Measurements from ENCODE around the gene COL23A1.
"Not testable (repeated sequence)": the region's sequence is repeated elsewhere in the genome, so short reads cannot be mapped to it uniquely, and the experiment has no call there.

Gene COL23A1

GRCh38 chr5:178313316-178313715 lies 276.9 kb downstream of the COL23A1 start:
- DNase-seq: no peak

DNA sequence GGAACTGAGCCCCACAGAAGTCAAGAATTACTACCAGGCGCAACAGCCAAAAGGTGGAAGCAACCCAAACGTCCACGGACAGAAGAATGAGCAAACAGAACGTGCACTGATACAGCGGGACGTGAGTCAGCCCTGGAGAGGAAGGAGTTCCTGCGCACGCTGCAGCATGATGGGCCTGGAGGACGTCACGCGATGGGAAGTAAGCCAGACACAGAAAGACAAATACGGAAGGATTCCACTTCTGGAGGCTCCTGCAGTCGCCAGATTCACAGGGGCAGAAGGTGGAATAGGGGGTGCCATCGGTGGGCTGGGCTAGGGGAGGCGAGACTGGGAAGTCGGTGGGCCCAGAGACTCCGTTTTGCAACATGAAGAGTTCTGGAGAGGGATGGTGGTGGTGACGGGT lies 277.3 kb downstream of the COL23A1 start:
- no peak for DNase-seq

DNA sequence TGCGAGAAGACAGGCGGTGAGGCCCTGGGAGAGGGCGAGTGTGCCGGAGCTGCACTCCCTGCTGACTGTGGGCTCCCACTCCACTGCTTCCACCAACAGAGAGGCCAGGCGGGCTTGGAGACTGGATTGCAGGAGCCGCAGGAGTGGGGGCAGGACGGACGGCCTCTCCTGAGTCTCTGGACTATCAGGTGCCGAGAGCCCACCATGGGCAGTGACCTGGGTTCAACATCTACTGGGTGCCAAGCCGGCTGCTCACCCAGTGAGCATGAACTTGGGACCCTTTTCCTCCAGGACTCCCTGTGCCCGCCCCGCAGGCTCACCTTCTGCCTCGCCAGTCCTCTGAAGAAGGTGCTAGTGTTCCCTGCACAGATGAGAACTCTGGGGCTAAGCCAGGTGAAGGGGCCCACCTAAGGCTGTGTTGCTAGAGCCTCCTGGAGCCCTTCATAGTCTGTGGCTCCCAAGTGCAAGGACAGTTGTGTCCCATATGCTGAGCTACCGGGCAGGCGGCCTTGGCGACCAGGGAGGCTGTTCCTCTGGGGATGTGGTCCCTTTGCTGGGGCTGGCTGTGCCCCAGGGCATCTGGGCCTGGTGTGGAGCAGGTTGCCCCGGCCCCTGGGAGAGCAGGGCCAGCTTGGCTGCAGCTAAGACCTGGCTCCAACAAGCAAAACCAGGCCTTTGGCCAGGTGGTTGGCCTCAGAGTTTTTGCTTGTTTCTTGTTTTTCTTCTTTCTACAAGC lies 279.9 kb downstream of the COL23A1 start:
- DNase-seq: no peak

- no peak for DNase-seq
Measured at GRCh38 chr5:178309271-178310013, 280.8 kb downstream of the COL23A1 start.

DNA sequence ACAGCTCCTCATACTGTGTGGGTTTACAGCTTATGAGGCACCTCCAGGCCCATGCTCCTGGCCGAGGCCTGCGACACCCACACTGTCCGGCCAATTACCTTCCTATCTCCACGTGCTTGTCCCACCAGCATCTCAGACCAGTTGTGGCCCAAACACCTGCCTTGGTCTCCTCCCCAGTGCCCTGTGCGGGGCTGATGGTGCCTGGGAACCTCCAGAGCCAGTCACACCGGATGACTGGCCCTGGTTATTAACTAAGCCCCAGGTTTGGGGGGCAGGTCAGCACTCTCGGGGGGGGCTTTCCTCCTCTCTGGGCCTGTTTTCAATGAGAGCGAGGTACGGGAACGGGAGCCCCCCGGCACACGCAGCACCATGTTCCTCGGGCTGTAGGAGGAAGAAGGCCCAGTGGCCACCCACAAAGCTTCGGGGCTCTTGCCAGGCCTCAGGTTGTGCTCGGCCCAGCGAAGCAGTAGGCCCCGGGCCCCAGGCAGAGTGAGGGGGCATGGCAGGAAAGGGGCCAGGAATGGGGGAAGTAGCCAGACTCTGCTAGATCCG lies 281.6 kb downstream of the COL23A1 start:
- DNase-seq: no peak

- no peak for DNase-seq
Measured at GRCh38 chr5:178307267-178308045, 282.7 kb downstream of the COL23A1 start.

- no peak for DNase-seq
Measured at GRCh38 chr5:178306430-178307225, 283.6 kb downstream of the COL23A1 start.

GRCh38 chr5:178305801-178306200 lies 284.4 kb downstream of the COL23A1 start:
- no peak for DNase-seq

- DNase-seq: no peak
Measured at GRCh38 chr5:178304761-178305645, 285.2 kb downstream of the COL23A1 start.

DNA sequence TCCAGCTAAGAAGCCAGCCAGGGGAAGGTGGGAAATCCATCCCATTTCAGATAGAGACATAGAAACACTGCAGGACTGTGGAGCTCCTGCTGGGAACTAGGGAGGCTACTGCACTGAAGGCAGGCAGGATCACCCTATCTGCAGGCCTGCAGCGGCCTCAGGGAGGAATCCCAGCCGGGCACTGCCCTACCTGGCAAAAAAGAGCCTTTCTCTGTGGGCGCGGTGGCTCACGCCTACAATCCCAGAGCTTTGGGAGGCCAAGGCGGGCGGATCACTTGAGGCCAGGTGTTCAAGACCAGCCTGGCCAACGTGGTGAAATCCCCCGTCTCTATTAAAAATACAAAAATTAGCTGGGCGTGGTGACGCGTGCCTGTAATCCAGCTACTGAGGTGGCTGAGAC lies 286.2 kb downstream of the COL23A1 start:
- no peak for DNase-seq

- DNase-seq: not testable (repeated sequence)
Measured at GRCh38 chr5:178302321-178302720, 287.9 kb downstream of the COL23A1 start.

GRCh38 chr5:178301641-178302040 lies 288.6 kb downstream of the COL23A1 start:
- DNase-seq: no peak

- DNase-seq: no peak
Measured at GRCh38 chr5:178298283-178298807, 291.8 kb downstream of the COL23A1 start.

DNA sequence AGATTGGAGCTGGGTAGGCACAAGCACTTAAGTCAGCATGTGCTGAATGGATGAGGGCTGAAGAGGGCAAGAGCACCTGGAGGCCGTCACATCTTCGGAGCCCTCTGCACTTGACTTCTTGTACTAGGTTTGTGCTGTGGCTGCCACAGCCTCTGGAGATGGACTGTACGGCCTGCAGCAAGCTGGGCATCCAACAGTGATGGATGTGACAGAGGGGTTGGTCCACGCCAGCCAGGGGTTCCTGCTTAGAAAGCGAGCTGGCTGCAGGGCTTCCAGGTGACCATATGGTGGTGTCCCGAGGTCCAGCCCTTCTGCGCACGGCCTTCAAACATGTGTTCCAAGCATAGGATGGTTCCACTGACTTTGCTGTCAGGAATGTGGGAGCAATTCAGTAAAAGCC lies 292.4 kb downstream of the COL23A1 start:
- no peak for DNase-seq

- DNase-seq: no peak
Measured at GRCh38 chr5:178296066-178296465, 294.1 kb downstream of the COL23A1 start.

GRCh38 chr5:178295589-178295988 lies 294.6 kb downstream of the COL23A1 start:
- DNase-seq: no peak

DNA sequence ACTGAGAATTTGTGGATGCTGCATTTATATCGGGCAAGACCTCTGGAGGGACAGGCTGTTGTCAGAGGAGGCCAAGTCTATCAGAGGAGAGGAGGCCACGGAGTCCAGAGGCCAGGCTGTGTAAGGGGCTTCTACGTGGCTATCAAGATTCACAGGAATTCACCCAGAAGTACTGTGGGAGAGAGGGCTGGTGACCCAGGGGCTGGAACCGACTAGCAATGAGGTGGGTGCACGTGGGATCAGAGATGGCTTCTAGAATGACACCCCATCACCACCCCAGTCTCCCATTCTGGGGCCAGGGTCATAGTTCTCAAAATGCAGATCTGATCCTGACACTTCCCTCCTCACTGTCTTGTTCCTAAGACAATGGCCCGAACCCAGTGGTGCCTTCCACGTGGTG lies 296.4 kb downstream of the COL23A1 start:
- DNase-seq: no peak

DNA sequence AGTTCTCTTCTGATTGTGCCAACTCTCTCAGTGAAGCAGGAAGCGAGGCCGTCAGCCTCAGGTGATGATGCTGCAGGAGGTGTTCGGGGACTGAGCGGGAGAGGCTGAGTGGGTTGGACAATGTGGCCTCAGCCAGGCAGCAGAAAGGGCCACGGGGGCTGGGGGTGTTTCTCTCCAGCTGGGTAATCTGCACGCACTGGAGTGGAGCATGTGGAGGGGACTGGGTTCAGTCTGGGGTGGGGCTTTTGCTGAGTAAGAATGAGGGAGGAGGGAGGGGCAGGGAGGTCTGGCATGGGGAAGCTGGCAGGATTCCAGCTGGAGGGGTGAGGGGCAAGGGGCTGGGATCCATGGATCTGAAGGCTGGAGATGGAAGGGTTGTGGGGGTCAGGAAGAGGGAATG lies 296.8 kb downstream of the COL23A1 start:
- no peak for DNase-seq

DNA sequence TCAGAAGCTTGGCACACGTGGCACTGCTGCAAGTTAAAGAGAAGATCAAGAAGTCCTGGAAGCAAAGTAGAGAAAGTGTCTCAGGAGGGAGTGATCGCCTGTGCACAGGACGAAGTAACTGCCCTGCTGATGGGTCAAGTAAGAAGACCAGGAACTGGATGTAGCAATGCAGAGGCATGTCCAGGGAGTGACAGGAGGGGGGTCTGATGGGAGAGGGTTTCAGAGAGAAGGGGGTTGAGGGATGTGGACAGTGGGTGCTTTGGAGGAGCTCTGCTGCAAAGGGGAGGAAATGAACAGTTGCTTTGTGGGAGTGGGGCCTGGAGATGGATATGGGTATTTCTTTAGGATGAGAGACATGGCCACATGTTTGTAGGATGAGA lies 297.4 kb downstream of the COL23A1 start:
- DNase-seq: no peak

GRCh38 chr5:178291969-178292825 lies 298.0 kb downstream of the COL23A1 start:
- DNase-seq: no peak

Measured in stimulated activated CD4-positive, alpha-beta T cell treated with anti-CD3 and anti-CD28 coated beads, Interleukin-4, amount 100 ng/mL, for 1 hour (primary cell).